Type B pancreatic cell (in vitro differentiated cells): ENCODE data around the gene LMX1B. TPM values are rescaled to one million over a fixed set of nuclear protein-coding genes. Genes with fewer than 3 reads are reported as not detected.
"Not testable (repeated sequence)": the region's sequence is repeated elsewhere in the genome, so short reads cannot be mapped to it uniquely, and the experiment has no call there.

Experiments used
- DNase-seq: peaks from one replicate; pipeline ENCODE4 v3.0.0; 2021; ENCODE audit warnings: mixed read lengths; ENCODE audit not compliant: unreplicated experiment; ENCODE audit errors: extremely low spot score
- H3K27ac Mint-ChIP-seq: 2 replicates; pipeline ENCODE4 v1.8.0; 2021; ENCODE audit warnings: mild to moderate bottlenecking, mixed read lengths
- H3K27me3 Mint-ChIP-seq: 2 replicates; pipeline ENCODE4 v1.8.0; 2021; ENCODE audit warnings: mixed read lengths
- H3K36me3 Mint-ChIP-seq: 2 replicates; pipeline ENCODE4 v1.8.0; 2021; ENCODE audit warnings: mixed read lengths
- H3K4me1 Mint-ChIP-seq: one replicate; pipeline ENCODE4 v1.8.0; 2021; ENCODE audit warnings: mixed read lengths; ENCODE audit not compliant: unreplicated experiment
- H3K4me3 Mint-ChIP-seq: 2 replicates; pipeline ENCODE4 v1.8.0; 2021; ENCODE audit warnings: mild to moderate bottlenecking, mixed read lengths
- H3K9me3 Mint-ChIP-seq: 2 replicates; pipeline ENCODE4 v1.8.0; 2021; ENCODE audit warnings: mixed read lengths
- CTCF ChIP-seq: fragments of 200-600 bp; sonication (generic); conservative IDR thresholded peaks from 2 replicates; pipeline ENCODE4 v1.5.0; 2021; ENCODE audit warnings: antibody characterized with exemption, mild to moderate bottlenecking
- total RNA-seq: library from RNA; stranded (reverse); gene quantifications from 2 replicates; pipeline ENCODE4 v1.2.1, GENCODE V29; 2021; ENCODE audit warnings: low replicate concordance

Gene LMX1B
- total RNA-seq, 1 donor from 2014 or later, result 13.6 TPM

DNA sequence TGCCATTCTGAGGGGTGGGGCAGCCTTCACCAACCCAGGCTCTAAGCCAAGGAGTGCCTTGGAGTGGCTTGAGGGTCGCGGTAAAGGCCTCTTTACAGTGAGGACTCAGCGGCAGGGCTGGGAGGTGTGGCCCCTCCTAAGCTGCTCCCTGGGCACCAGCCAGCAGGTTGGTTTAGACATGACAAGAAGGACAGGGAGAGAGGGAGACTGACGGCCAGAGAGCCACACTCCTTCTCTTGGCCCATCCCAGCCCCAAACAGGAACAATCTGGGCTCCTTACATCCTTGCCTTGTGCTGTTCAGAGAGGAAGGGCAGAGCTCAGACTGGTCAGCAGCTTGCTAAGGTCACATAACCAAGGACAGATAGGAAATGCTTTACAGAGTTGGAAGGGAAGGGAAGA, 94.5 kb downstream of the LMX1B start:
- Mint-ChIP-seq H3K27me3 (peaks cover 48% of the 10 kb centered on the region), H3K36me3 (no peaks in the 10 kb centered on the region), H3K27ac (no peak overlapping the region), H3K9me3 (no peaks in the 10 kb centered on the region), H3K4me3 (no peak overlapping the region), H3K4me1 (peaks cover 16% of the 10 kb centered on the region)
- no peak for DNase-seq
- TF ChIP-seq CTCF, result no peak

DNA sequence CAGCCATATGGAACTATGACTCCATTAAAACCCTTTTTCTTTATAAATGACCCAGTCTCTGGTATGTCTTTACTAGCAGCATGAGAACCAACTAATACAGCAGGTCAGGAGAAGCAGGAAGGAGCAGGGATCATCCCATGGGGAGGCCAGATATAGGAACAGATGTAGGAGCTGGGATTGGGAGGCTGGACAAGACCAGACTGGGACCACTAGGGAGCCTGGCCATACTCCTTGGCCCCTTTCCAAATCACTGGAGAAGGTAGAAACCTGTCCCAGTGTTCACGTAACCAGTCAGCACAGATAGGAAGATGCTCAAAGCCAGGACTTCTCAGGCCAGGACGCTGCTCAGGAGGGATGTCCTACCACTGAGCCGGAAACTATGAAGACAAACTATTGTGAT, 95.5 kb downstream of the LMX1B start:
- Mint-ChIP-seq H3K27ac (no peak overlapping the region), H3K36me3 (no peaks in the 10 kb centered on the region), H3K27me3 (peaks cover 48% of the 10 kb centered on the region), H3K9me3 (no peaks in the 10 kb centered on the region), H3K4me1 (peaks cover 14% of the 10 kb centered on the region), H3K4me3 (no peak overlapping the region)
- TF ChIP-seq CTCF, result no peak
- DNase-seq, result no peak

DNA sequence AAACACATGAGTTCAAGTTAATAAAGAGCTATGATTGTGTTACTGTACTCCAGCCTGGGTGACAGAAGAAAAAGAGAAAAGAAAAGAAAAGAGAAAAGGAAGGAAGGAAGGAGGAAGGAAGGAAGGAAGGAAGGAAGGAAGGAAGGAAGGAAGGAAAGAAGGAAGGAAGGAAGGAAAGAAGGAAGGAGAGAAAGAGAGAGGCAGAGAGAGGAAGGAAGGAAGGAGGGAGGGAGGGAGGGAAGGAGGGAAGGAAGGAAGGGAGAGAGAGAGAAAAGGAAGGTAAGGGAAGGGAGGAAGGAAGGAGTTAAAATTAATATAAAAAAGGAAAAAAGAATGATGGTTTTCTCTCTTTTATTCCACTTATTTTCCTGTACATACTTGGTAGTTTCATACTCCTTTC, 101.7 kb downstream of the LMX1B start:
- no peaks in the 10 kb centered on the region for H3K36me3 Mint-ChIP-seq
- H3K4me3 Mint-ChIP-seq, result no peak overlapping the region
- no peak overlapping the region for H3K27ac Mint-ChIP-seq
- no peak for TF ChIP-seq CTCF
- H3K27me3 Mint-ChIP-seq, result peaks cover 23% of the 10 kb centered on the region
- no peak for DNase-seq
- H3K4me1 Mint-ChIP-seq, result peaks cover 10% of the 10 kb centered on the region
- no peaks in the 10 kb centered on the region for H3K9me3 Mint-ChIP-seq

GRCh38 chr9:126717441-126717840, 103.7 kb downstream of the LMX1B start:
- H3K27ac Mint-ChIP-seq, H3K36me3 Mint-ChIP-seq, DNase-seq, H3K4me3 Mint-ChIP-seq, H3K9me3 Mint-ChIP-seq: not testable (repeated sequence)
- Mint-ChIP-seq H3K27me3 (peaks cover 21% of the 10 kb centered on the region), H3K4me1 (peaks cover 20% of the 10 kb centered on the region)

DNA sequence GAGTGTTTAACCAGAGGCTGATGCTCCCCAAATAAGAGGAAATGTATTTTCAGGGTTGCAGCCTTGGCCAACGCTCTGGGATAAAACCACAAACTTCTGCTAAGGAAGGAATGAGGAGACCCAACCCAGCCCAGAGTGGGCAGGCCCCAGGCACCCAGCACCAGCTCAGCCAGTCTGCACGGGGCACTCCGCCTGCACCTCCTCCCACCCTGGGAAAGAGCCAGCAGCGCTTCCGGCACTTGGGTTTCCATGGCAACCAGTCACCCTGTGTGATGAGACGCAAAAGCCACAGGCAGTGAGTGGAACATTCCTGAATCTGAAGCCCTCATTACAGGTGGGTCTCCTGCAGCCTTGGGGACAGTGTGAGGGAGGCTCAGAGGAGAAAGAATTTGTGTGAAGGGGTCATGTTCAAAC, 105.9 kb downstream of the LMX1B start:
- Mint-ChIP-seq H3K27ac (peak overlapping the region; percentile 81), H3K4me3 (peak overlapping the region; percentile 75), H3K9me3 (no peaks in the 10 kb centered on the region), H3K36me3 (no peaks in the 10 kb centered on the region), H3K4me1 (peaks cover 28% of the 10 kb centered on the region), H3K27me3 (peaks cover 29% of the 10 kb centered on the region)
- no peak for TF ChIP-seq CTCF
- DNase-seq, result no peak

DNA sequence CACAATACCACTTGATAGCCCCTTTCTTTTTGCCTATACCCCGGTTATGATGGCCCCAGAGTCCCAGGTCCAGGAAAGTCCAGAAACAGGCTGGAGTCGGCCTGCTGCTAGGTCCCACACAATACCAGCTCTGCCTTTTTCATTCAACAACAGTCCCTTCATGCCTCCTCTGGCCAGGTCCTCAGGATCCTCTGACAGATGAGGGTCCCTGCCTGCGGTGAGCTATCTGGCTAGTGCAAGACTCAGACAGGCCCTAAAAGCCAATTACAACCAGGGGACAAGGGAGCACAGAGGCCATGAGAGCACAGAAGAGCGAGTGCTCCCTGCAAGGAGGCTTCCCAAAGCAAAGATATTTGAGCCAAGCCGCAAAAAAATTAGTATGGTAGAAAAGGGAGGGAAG, 106.3 kb downstream of the LMX1B start:
- H3K27ac Mint-ChIP-seq, result peak overlapping the region; percentile 81
- H3K4me3 Mint-ChIP-seq, result peak overlapping the region; percentile 75
- H3K36me3 Mint-ChIP-seq, result no peaks in the 10 kb centered on the region
- TF ChIP-seq CTCF, result no peak
- peaks cover 29% of the 10 kb centered on the region for H3K27me3 Mint-ChIP-seq
- H3K9me3 Mint-ChIP-seq, result no peaks in the 10 kb centered on the region
- DNase-seq, result no peak
- H3K4me1 Mint-ChIP-seq, result peaks cover 28% of the 10 kb centered on the region
